ENCODE results near the gene RASSF3.

DNA sequence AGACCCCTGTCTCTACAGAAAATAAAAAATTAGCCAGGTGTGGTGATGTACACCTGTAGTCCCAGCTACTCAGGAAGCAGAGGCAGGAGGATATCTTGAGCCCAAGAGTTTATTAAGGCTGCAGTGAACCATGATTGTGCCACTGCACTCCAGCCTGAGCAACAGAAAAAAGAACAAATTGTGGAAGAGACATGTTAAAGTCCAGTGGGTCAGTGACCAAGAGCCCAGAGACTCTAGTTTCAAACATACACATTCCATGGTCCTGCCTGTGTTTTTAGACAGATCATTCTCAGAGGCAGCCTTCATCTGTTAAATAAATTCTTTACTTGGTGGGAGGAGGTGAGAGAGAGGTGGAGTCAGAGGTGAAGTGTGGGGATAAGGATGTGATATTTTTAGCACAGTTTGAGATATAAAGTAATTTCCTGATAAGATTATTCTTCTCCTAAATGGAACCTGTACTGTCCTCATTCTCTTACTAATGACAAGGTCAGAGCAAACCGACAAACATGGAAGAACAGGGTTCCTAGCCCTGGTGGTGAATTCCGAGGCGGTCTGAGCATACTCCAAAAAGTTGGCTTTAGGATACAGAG is 48.7 kb downstream of the RASSF3 start:
- TF ChIP-seq POLR2A (IDR thresholded peaks at IDR 0.05) (no peak), POLR2AphosphoS5 (IDR thresholded peaks at IDR 0.05) (no peak)
- TF ChIP-seq, protein P1, sequence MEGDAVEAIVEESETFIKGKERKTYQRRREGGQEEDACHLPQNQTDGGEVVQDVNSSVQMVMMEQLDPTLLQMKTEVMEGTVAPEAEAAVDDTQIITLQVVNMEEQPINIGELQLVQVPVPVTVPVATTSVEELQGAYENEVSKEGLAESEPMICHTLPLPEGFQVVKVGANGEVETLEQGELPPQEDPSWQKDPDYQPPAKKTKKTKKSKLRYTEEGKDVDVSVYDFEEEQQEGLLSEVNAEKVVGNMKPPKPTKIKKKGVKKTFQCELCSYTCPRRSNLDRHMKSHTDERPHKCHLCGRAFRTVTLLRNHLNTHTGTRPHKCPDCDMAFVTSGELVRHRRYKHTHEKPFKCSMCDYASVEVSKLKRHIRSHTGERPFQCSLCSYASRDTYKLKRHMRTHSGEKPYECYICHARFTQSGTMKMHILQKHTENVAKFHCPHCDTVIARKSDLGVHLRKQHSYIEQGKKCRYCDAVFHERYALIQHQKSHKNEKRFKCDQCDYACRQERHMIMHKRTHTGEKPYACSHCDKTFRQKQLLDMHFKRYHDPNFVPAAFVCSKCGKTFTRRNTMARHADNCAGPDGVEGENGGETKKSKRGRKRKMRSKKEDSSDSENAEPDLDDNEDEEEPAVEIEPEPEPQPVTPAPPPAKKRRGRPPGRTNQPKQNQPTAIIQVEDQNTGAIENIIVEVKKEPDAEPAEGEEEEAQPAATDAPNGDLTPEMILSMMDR (IDR thresholded peaks at IDR 0.05), result no peak

Measured in breast epithelium (tissue), 3 donors.